H9 (cell line): ENCODE results near the gene TBC1D8B. TPM values are rescaled to one million over a fixed set of nuclear protein-coding genes. Genes with fewer than 3 reads are reported as not detected.
A peak's percentile ranks its signal among the peaks of the same experiment; 100 is the strongest.

ENCODE experiments used
- DNase-seq: peaks from one replicate; pipeline ENCODE4 v3.0.0-alpha.2; 2017
- H2AFZ ChIP-seq: one replicate; pipeline ENCODE4 v1.6.1; 2013; ENCODE audit warnings: mild to moderate bottlenecking, low read length, control low read depth, moderate library complexity
- H2AK5ac ChIP-seq: 2 replicates; pipeline ENCODE4 v1.6.1; 2013; ENCODE audit warnings: low read length, control low read depth, mixed read lengths; ENCODE audit not compliant: insufficient read length
- H2BK120ac ChIP-seq: one replicate; pipeline ENCODE4 v1.6.1; 2013; ENCODE audit warnings: low read depth, mild to moderate bottlenecking, low read length, control low read depth, inconsistent platforms; ENCODE audit not compliant: poor library complexity, severe bottlenecking
- H2BK12ac ChIP-seq: 2 replicates; pipeline ENCODE4 v1.6.1; 2013; ENCODE audit warnings: low read length, control low read depth, mixed read lengths, low read depth; ENCODE audit not compliant: insufficient read length
- H2BK15ac ChIP-seq: 2 replicates; pipeline ENCODE4 v1.6.1; 2013; ENCODE audit warnings: low read depth, low read length, control low read depth
- H2BK20ac ChIP-seq: one replicate; pipeline ENCODE4 v1.6.1; 2013; ENCODE audit warnings: low read depth, mild to moderate bottlenecking, low read length, control low read depth, inconsistent platforms; ENCODE audit not compliant: poor library complexity, severe bottlenecking
- H2BK5ac ChIP-seq: 2 replicates; pipeline ENCODE4 v1.6.1; 2013; ENCODE audit warnings: low read length, control low read depth, mixed read lengths; ENCODE audit not compliant: insufficient read length
- H3K14ac ChIP-seq: 2 replicates; pipeline ENCODE4 v1.6.1; 2013; ENCODE audit warnings: low read length, control low read depth; ENCODE audit not compliant: insufficient read depth
- H3K18ac ChIP-seq: 2 replicates; pipeline ENCODE4 v1.6.1; 2013; ENCODE audit warnings: low read depth, mild to moderate bottlenecking, mixed read lengths, low read length, control low read depth; ENCODE audit not compliant: insufficient read length
- H3K23ac ChIP-seq: 2 replicates; pipeline ENCODE4 v1.6.1; 2013; ENCODE audit warnings: low read length, control low read depth, mixed read lengths, low read depth; ENCODE audit not compliant: insufficient read length
- H3K23me2 ChIP-seq: 2 replicates; pipeline ENCODE4 v1.6.1; 2013; ENCODE audit warnings: low read depth, mild to moderate bottlenecking, mixed read lengths, low read length, control low read depth; ENCODE audit not compliant: insufficient read length, poor library complexity, severe bottlenecking
- H3K27ac ChIP-seq: 2 replicates; pipeline ENCODE4 v1.5.1; 2013; ENCODE audit warnings: low read length, control low read depth, mixed read lengths, low read depth; ENCODE audit not compliant: insufficient read length
- H3K27me3 ChIP-seq: 2 replicates; pipeline ENCODE4 v1.6.1; 2013; ENCODE audit warnings: low read length, control low read depth, inconsistent platforms; ENCODE audit not compliant: insufficient read depth
- H3K4ac ChIP-seq: 2 replicates; pipeline ENCODE4 v1.6.1; 2013; ENCODE audit warnings: low read depth, mild to moderate bottlenecking, control low read depth, inconsistent platforms, low read length, moderate library complexity
- H3K4me1 ChIP-seq: 2 replicates; pipeline ENCODE4 v1.6.1; 2013; ENCODE audit warnings: low read length, control low read depth, inconsistent platforms; ENCODE audit not compliant: insufficient read depth
- H3K4me2 ChIP-seq: 2 replicates; pipeline ENCODE4 v1.6.1; 2013; ENCODE audit warnings: low read length, control low read depth, mixed read lengths; ENCODE audit not compliant: insufficient read length, insufficient read depth
- H3K56ac ChIP-seq: 2 replicates; pipeline ENCODE4 v1.6.1; 2013; ENCODE audit warnings: low read depth, mild to moderate bottlenecking, mixed read lengths, low read length, control low read depth; ENCODE audit not compliant: insufficient read length
- H3K79me1 ChIP-seq: 2 replicates; pipeline ENCODE4 v1.6.1; 2013; ENCODE audit warnings: low read depth, mild to moderate bottlenecking, moderate library complexity, low read length, control low read depth, inconsistent platforms; ENCODE audit not compliant: insufficient read depth, poor library complexity, severe bottlenecking
- H3K79me2 ChIP-seq: 2 replicates; pipeline ENCODE4 v1.6.1; 2013; ENCODE audit warnings: low read length, control low read depth, inconsistent platforms; ENCODE audit not compliant: insufficient read depth
- H3K9ac ChIP-seq: 2 replicates; pipeline ENCODE4 v1.6.1; 2013; ENCODE audit warnings: low read length, control low read depth, mixed read lengths; ENCODE audit not compliant: insufficient read length; ENCODE audit errors: extremely low read depth
- H3K9me3 ChIP-seq: one replicate; pipeline ENCODE4 v1.6.1; 2013; ENCODE audit warnings: low read depth, low read length, inconsistent platforms; ENCODE audit not compliant: control insufficient read depth
- H3T11ph ChIP-seq: one replicate; pipeline ENCODE4 v1.6.1; 2013; ENCODE audit warnings: mild to moderate bottlenecking, low read length, control low read depth, inconsistent platforms
- H4K20me1 ChIP-seq: one replicate; pipeline ENCODE4 v1.6.1; 2013; ENCODE audit not compliant: control insufficient read depth, insufficient read length, insufficient read depth
- H4K5ac ChIP-seq: 2 replicates; pipeline ENCODE4 v1.6.1; 2013; ENCODE audit warnings: low read depth, mild to moderate bottlenecking, mixed read lengths, low read length, control low read depth; ENCODE audit not compliant: insufficient read length
- H4K8ac ChIP-seq: replicated peaks from 2 replicates; pipeline ENCODE4 v1.6.1; 2013; ENCODE audit warnings: low read length, control low read depth, mixed read lengths, low read depth; ENCODE audit not compliant: insufficient read length
- H4K91ac ChIP-seq: 2 replicates; pipeline ENCODE4 v1.6.1; 2013; ENCODE audit warnings: low read depth, mild to moderate bottlenecking, moderate library complexity, mixed read lengths, low read length, control low read depth; ENCODE audit not compliant: insufficient read length
- H3K27ac Mint-ChIP-seq, 3 experiments: 2 replicates in 2 of 3; 3 replicates in 1 of 3; pipeline ENCODE4 v1.8.0; 2020 to 2021; ENCODE audit warnings: mixed read lengths in 3 of 3, mild to moderate bottlenecking in 1 of 3, moderate library complexity in 1 of 3
- H3K27me3 Mint-ChIP-seq: 2 replicates; pipeline ENCODE4 v1.8.0; 2021; ENCODE audit warnings: low read depth, mild to moderate bottlenecking, moderate library complexity, mixed read lengths
- H3K36me3 Mint-ChIP-seq, 3 experiments: 2 replicates in 2 of 3; 3 replicates in 1 of 3; pipeline ENCODE4 v1.8.0; 2020 to 2021; ENCODE audit warnings: low read depth in 3 of 3, mixed read lengths in 3 of 3; ENCODE audit not compliant: insufficient read depth in 1 of 3
- H3K4me1 Mint-ChIP-seq, 2 experiments: 2 replicates each; pipeline ENCODE4 v1.8.0; 2020; ENCODE audit warnings: mixed read lengths in 2 of 2
- H3K4me3 Mint-ChIP-seq, 2 experiments: 2 replicates in 1 of 2; 3 replicates in 1 of 2; pipeline ENCODE4 v1.8.0; 2020 to 2021; ENCODE audit warnings: mild to moderate bottlenecking in 2 of 2, mixed read lengths in 2 of 2, moderate library complexity in 1 of 2
- H3K9me3 Mint-ChIP-seq, 2 experiments: 2 replicates in 1 of 2; 3 replicates in 1 of 2; pipeline ENCODE4 v1.8.0; 2020; ENCODE audit warnings: mild to moderate bottlenecking in 2 of 2, mixed read lengths in 2 of 2, moderate library complexity in 1 of 2
- WGBS: extraction: QIAGEN DNeasy Blood & Tissue Kit; methylation state at CpG from one replicate; pipeline ENCODE4 v1.1.7; 2013; ENCODE audit warnings: missing lambda C conversion rate, low lambda C conversion rate, mixed read lengths; ENCODE audit not compliant: insufficient read length; ENCODE audit errors: extremely low coverage; 5-methylcytosine and 5-hydroxymethylcytosine counted together
- total RNA-seq: library from RNA; stranded (reverse); gene quantifications from 2 replicates; pipeline ENCODE4 v1.2.1, GENCODE V29; 2021
- TF ChIP-seq, protein P1 (sequence below): fragments of 200-600 bp; sonication (generic); conservative IDR thresholded peaks from 3 replicates; pipeline ENCODE4 v1.8.0; 2021; ENCODE audit warnings: antibody characterized with exemption, mild to moderate bottlenecking

The TBC1D8B gene
- total RNA-seq, 1 experiment from 2014 or later = 2.6 TPM

DNA sequence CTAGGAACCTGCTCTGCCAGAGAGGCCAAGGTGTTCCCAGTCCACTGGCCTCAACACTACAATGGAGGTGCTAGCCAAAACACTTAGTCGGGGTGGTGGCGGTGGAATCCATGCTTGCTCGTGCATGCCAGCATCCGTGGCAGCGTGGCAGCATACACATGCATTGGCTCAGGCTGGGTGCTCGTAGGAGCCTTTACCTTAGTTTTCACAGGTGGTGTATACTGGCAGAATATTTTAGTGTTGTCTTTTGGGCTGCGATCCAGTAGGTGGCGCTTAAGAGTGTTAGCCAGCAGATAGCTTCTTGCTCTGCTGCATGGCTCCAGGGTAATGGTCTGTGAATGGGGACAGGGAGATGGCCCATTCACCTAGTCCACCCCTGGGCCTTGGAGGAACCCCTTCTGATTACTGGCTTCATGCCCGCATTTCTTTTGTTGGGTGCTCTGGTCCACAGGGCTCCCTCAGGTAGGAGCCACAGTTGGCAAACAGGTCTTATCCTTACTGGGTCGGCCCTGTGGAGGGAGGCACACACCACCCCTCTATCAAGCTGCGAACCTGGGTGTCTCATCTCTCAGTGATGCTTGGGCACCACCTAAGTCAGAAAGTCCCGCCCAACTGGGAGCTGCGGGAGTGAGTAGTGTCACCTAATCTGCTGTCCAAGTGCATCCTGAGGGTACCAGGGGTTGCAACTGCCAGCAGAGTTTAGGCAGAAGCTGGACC lies 60.7 kb downstream of the TBC1D8B start:
- Histone ChIP-seq H2BK15ac (no peak overlapping the region), H3K27me3 (no peaks in the 10 kb centered on the region), H3K4me2 (no peak overlapping the region), H3K79me1 (no peaks in the 10 kb centered on the region), H2BK20ac (no peak overlapping the region), H3K4me1 (no peaks in the 10 kb centered on the region), H2AFZ (no peak overlapping the region), H3K4ac (no peak overlapping the region), H3K9ac (no peak overlapping the region), H3T11ph (no peak overlapping the region), H3K9me3 (no peaks in the 10 kb centered on the region), H3K18ac (no peak overlapping the region), H4K8ac (no peak overlapping the region), H4K5ac (no peak overlapping the region), H4K20me1 (no peaks in the 10 kb centered on the region), H3K56ac (no peak overlapping the region), H2AK5ac (no peak overlapping the region), H3K14ac (no peak overlapping the region), H3K23ac (no peak overlapping the region), H3K79me2 (no peaks in the 10 kb centered on the region), H2BK120ac (no peak overlapping the region), H4K91ac (no peak overlapping the region), H2BK12ac (no peak overlapping the region), H2BK5ac (no peak overlapping the region), H3K27ac (no peak overlapping the region), H3K23me2 (no peaks in the 10 kb centered on the region)
- Mint-ChIP-seq H3K4me1 (peaks cover 0 to 4% of the 10 kb centered on the region in 2 experiments; a peak in 1 of 4 replicates), H3K27ac (no peak overlapping the region), H3K9me3 (peaks cover 12 to 47% of the 10 kb centered on the region in 2 experiments; a peak in 3 of 5 replicates), H3K36me3 (peaks cover 0 to 5% (median 0%) of the 10 kb centered on the region in 3 experiments; a peak in 2 of 7 replicates), H3K4me3 (no peak overlapping the region), H3K27me3 (peaks cover 2% of the 10 kb centered on the region)
- TF ChIP-seq, protein P1, sequence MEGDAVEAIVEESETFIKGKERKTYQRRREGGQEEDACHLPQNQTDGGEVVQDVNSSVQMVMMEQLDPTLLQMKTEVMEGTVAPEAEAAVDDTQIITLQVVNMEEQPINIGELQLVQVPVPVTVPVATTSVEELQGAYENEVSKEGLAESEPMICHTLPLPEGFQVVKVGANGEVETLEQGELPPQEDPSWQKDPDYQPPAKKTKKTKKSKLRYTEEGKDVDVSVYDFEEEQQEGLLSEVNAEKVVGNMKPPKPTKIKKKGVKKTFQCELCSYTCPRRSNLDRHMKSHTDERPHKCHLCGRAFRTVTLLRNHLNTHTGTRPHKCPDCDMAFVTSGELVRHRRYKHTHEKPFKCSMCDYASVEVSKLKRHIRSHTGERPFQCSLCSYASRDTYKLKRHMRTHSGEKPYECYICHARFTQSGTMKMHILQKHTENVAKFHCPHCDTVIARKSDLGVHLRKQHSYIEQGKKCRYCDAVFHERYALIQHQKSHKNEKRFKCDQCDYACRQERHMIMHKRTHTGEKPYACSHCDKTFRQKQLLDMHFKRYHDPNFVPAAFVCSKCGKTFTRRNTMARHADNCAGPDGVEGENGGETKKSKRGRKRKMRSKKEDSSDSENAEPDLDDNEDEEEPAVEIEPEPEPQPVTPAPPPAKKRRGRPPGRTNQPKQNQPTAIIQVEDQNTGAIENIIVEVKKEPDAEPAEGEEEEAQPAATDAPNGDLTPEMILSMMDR = peak; percentile 67
- DNase-seq = peak; percentile 71
- WGBS = no CpG with 5 or more reads among the region's 13 CpGs
